Glutamatergic neuron (in vitro differentiated cells): ENCODE measurements around the gene DPP4. TPM values are rescaled to one million over a fixed set of nuclear protein-coding genes. Genes with fewer than 3 reads are reported as not detected.

Experiments
- DNase-seq: peaks from one replicate; pipeline ENCODE4 v3.0.0; 2022
- H3K27ac Mint-ChIP-seq: one replicate; pipeline ENCODE4 v1.8.0; 2020; ENCODE audit warnings: mild to moderate bottlenecking, mixed read lengths, inconsistent platforms; ENCODE audit not compliant: unreplicated experiment
- H3K27me3 Mint-ChIP-seq: one replicate; pipeline ENCODE4 v1.8.0; 2020; ENCODE audit warnings: mild to moderate bottlenecking, moderate library complexity, mixed read lengths, inconsistent platforms; ENCODE audit not compliant: unreplicated experiment
- H3K36me3 Mint-ChIP-seq: one replicate; pipeline ENCODE4 v1.8.0; 2020; ENCODE audit warnings: mild to moderate bottlenecking, mixed read lengths, inconsistent platforms; ENCODE audit not compliant: unreplicated experiment
- H3K4me1 Mint-ChIP-seq: one replicate; pipeline ENCODE4 v1.8.0; 2020; ENCODE audit warnings: mild to moderate bottlenecking, low read depth, mixed read lengths, inconsistent platforms; ENCODE audit not compliant: unreplicated experiment
- H3K4me3 Mint-ChIP-seq: one replicate; pipeline ENCODE4 v1.8.0; 2020; ENCODE audit warnings: mild to moderate bottlenecking, mixed read lengths, inconsistent platforms; ENCODE audit not compliant: unreplicated experiment
- H3K9me3 Mint-ChIP-seq: one replicate; pipeline ENCODE4 v1.8.0; 2020; ENCODE audit warnings: mild to moderate bottlenecking, moderate library complexity, mixed read lengths, inconsistent platforms; ENCODE audit not compliant: unreplicated experiment
- CTCF ChIP-seq: fragments of 200-600 bp; sonication (generic); IDR thresholded peaks from one replicate; pipeline ENCODE4 v1.5.0; 2021; ENCODE audit not compliant: partially characterized antibody, unreplicated experiment
- total RNA-seq: library from RNA; stranded (reverse); fragmentation: NEBNext Ultra II Directional; extraction: Animal tissue kit (Norgen Biotek cat#: 25700); gene quantifications from one replicate; pipeline ENCODE4 v1.2.1, GENCODE V29; 2021; ENCODE audit not compliant: unreplicated experiment

The DPP4 gene
- total RNA-seq, 1 donor from 2014 or later: 0.20 TPM

- Mint-ChIP-seq H3K9me3 (no peaks in the 10 kb centered on the region), H3K36me3 (no peaks in the 10 kb centered on the region), H3K27me3 (no peaks in the 10 kb centered on the region), H3K4me1 (peaks cover 2% of the 10 kb centered on the region), H3K4me3 (no peak overlapping the region), H3K27ac (no peak overlapping the region)
- TF ChIP-seq CTCF: no peak
- no peak for DNase-seq
Observed at GRCh38 chr2:162014751-162015150, 59.3 kb downstream of the DPP4 start.

- no peaks in the 10 kb centered on the region for H3K36me3 Mint-ChIP-seq
- H3K27ac Mint-ChIP-seq: no peak overlapping the region
- no peak for DNase-seq
- H3K4me3 Mint-ChIP-seq: no peak overlapping the region
- no peaks in the 10 kb centered on the region for H3K9me3 Mint-ChIP-seq
- no peaks in the 10 kb centered on the region for H3K27me3 Mint-ChIP-seq
- peaks cover 2% of the 10 kb centered on the region for H3K4me1 Mint-ChIP-seq
- TF ChIP-seq CTCF: no peak
Observed at GRCh38 chr2:162013514-162014475, 60.2 kb downstream of the DPP4 start.

GRCh38 chr2:162012565-162013058 lies 61.4 kb downstream of the DPP4 start:
- no peak overlapping the region for H3K27ac Mint-ChIP-seq
- no peaks in the 10 kb centered on the region for H3K36me3 Mint-ChIP-seq
- no peaks in the 10 kb centered on the region for H3K27me3 Mint-ChIP-seq
- H3K4me3 Mint-ChIP-seq: no peak overlapping the region
- H3K4me1 Mint-ChIP-seq: peaks cover 2% of the 10 kb centered on the region
- no peak for DNase-seq
- no peak for TF ChIP-seq CTCF
- no peaks in the 10 kb centered on the region for H3K9me3 Mint-ChIP-seq

- H3K27me3 Mint-ChIP-seq: no peaks in the 10 kb centered on the region
- no peak for DNase-seq
- TF ChIP-seq CTCF: no peak
- H3K9me3 Mint-ChIP-seq: no peaks in the 10 kb centered on the region
- H3K27ac Mint-ChIP-seq: no peak overlapping the region
- no peak overlapping the region for H3K4me3 Mint-ChIP-seq
- H3K36me3 Mint-ChIP-seq: no peaks in the 10 kb centered on the region
- peaks cover 2% of the 10 kb centered on the region for H3K4me1 Mint-ChIP-seq
Observed at GRCh38 chr2:162011706-162012564, 62.1 kb downstream of the DPP4 start.
